ENCODE measurements around the gene MRPL20.
A peak's percentile ranks its signal among the peaks of the same experiment; 100 is the strongest.
"Not testable (repeated sequence)": the region's sequence is repeated elsewhere in the genome, so short reads cannot be mapped to it uniquely, and the experiment has no call there.

The MRPL20 gene

DNA sequence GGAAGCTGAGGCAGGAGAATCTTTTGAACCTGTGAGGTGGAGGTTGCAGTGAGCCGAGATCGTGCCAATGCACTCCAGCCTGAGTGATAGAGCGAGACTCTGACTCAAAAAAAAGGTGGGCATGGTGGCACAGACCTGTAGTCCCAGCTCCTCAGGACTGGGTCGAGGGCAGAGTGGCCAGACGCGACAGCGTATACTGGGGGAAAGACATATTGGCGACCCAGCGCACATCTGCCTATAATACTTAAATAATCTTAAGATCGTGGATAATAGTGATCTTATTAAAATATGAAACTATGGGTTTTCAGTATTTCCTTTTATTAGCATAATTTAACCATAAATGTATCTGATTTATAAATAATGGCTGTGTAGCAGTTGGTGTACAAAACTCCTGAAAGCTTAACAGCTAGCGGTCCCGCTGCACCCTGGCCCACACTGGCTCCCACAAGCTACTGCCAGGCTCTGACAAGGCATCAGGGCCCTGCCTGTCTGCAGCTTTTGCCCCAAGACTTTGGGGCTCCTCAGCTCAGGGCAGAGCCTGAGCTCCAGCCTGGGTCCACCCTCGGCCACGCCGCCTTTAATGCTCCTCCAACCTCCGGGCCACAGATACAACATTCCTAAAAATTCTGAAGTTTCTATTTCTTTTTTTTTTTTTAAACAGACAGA lies 29.4 kb downstream of the MRPL20 start:
- H3K9ac ChIP-seq (ENCODE audit: low read depth, low read length), result no peak overlapping the region
- H3K36me3 ChIP-seq (ENCODE audit: insufficient read depth, low read length), result no peaks in the 10 kb centered on the region
- no peaks in the 10 kb centered on the region for H3K4me1 ChIP-seq (ENCODE audit: insufficient read depth, low read length)
- no peaks in the 10 kb centered on the region for H3K9me3 ChIP-seq (ENCODE audit: control insufficient read depth, insufficient read depth, low read length)

DNA sequence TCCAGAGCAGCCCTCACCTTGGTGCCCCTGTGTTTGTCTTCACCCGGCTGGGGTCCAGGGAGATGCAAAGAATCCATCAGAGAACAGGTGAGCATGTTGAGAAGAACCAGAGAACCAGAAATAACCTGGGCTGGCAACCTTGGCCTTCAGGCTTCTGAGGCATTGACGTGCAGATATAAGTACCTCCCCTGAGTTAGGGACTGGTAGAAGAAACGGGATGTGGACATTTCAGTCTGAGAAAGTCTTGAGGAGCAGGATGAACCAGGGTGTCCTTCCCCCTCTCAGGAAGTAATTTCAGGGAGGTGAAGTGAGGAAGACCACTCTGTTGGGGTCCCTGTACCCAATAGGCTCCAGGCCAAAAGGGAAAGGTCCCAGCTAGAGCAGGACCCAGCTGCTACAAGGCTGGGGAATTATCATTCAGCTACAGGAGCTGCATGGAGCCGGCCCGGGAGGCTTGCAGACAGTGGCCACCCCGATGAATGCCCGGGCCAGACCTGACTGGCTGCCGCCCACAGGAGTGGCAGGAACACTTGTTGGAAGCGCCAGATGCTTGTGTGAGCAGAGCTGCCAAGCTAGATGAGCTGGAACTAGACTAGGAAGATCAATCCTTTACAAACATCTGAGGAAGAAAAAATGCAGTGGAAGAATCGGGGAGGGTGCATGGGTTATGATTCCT lies 30.4 kb downstream of the MRPL20 start:
- no peaks in the 10 kb centered on the region for H3K4me1 ChIP-seq (ENCODE audit: insufficient read depth, low read length)
- no peaks in the 10 kb centered on the region for H3K9me3 ChIP-seq (ENCODE audit: control insufficient read depth, insufficient read depth, low read length)
- no peaks in the 10 kb centered on the region for H3K36me3 ChIP-seq (ENCODE audit: insufficient read depth, low read length)
- no peak overlapping the region for H3K9ac ChIP-seq (ENCODE audit: low read depth, low read length)

GRCh38 chr1:1374929-1375662 lies 32.0 kb downstream of the MRPL20 start, which contains the start of gene AURKAIP1:
TSS of gene AURKAIP1 (minus strand) at chr1:1375207. CDS start at chr1:1374756, 451 bp downstream.
- H3K4me1 ChIP-seq (ENCODE audit: insufficient read depth, low read length), result no peaks in the 10 kb centered on the region
- no peaks in the 10 kb centered on the region for H3K36me3 ChIP-seq (ENCODE audit: insufficient read depth, low read length)
- no peaks in the 10 kb centered on the region for H3K9me3 ChIP-seq (ENCODE audit: control insufficient read depth, insufficient read depth, low read length)
- H3K9ac ChIP-seq (ENCODE audit: low read depth, low read length), result peak within 1 kb of the TSS; percentile 93

GRCh38 chr1:1374589-1374928 lies 32.5 kb downstream of the MRPL20 start:
- H3K9me3 ChIP-seq (ENCODE audit: control insufficient read depth, insufficient read depth, low read length), result no peaks in the 10 kb centered on the region
- peak overlapping the region; percentile 93 for H3K9ac ChIP-seq (ENCODE audit: low read depth, low read length)
- no peaks in the 10 kb centered on the region for H3K36me3 ChIP-seq (ENCODE audit: insufficient read depth, low read length)
- no peaks in the 10 kb centered on the region for H3K4me1 ChIP-seq (ENCODE audit: insufficient read depth, low read length)

- H3K4me1 ChIP-seq (ENCODE audit: insufficient read depth, low read length), result no peaks in the 10 kb centered on the region
- H3K9ac ChIP-seq (ENCODE audit: low read depth, low read length), result peak overlapping the region; percentile 93
- H3K36me3 ChIP-seq (ENCODE audit: insufficient read depth, low read length), result no peaks in the 10 kb centered on the region
- H3K9me3 ChIP-seq (ENCODE audit: control insufficient read depth, insufficient read depth, low read length), result no peaks in the 10 kb centered on the region
Observed at GRCh38 chr1:1373815-1374588, 33.1 kb downstream of the MRPL20 start.

DNA sequence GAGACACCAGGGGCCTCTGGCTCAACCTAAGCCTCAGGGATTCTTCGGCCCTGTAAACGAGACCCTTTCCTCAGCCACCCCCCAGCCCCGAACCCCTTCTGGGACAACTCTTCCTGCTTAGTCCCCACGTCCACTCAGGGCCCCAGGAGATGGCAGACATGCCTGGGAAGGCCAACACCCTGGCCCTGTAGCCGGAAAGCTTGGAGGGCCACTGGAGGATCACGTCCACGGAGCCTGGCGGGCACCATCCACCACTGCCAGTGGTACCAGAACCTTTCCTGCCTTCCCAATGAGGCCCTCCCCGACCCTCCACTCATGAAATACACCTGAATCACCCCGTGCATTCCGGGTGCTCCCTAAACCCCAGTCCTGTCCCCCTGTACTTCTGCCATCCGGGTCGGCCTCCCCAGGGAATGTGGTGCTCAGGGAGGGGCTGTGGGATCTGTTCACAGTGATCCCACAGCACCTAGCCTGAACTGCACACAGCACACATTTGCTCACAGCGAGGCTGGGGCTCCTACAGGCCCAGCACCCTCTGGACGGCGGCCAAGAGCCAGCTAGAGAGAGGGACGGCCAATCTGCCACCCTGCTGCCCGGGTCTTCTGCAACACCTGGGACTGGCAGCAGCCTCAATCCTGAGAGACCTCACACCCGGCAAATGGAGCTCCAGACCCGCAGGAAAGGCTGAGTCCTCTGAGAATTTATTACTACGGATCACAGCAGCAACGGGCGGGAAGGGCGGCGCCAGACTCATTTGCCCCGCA lies 33.9 kb downstream of the MRPL20 start:
- H3K9me3 ChIP-seq (ENCODE audit: control insufficient read depth, insufficient read depth, low read length), result no peaks in the 10 kb centered on the region
- no peaks in the 10 kb centered on the region for H3K36me3 ChIP-seq (ENCODE audit: insufficient read depth, low read length)
- H3K4me1 ChIP-seq (ENCODE audit: insufficient read depth, low read length), result no peaks in the 10 kb centered on the region
- no peak overlapping the region for H3K9ac ChIP-seq (ENCODE audit: low read depth, low read length)

- Histone ChIP-seq H3K9ac (ENCODE audit: low read depth, low read length) (no peak overlapping the region), H3K4me1 (ENCODE audit: insufficient read depth, low read length) (no peaks in the 10 kb centered on the region), H3K9me3 (ENCODE audit: control insufficient read depth, insufficient read depth, low read length) (no peaks in the 10 kb centered on the region; the same call in 1 of the 2 replicates), H3K36me3 (ENCODE audit: insufficient read depth, low read length) (no peaks in the 10 kb centered on the region)
Observed at GRCh38 chr1:1371746-1372711, 35.1 kb downstream of the MRPL20 start.

DNA sequence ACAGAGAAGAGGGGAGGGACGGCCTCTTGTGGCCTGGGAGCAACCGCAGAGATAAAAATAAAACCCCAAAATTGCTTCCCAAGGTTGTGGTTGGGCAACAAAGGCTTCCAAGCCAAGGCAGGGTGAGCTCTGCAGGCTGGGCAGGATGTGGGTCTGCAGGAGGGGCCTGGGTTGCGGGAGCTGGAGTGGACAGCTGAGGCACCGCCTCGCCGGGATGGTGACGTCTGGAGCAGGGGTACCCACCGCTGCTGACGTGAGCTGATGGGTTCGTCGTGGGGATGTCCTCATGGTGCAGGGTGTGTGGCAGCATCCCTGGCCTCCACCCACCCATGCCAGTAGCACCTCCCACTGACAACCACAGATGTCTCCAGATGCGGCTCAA lies 35.7 kb downstream of the MRPL20 start:
- Histone ChIP-seq H3K9me3 (ENCODE audit: control insufficient read depth, insufficient read depth, low read length) (no peaks in the 10 kb centered on the region; the same call in none of the 2 replicates), H3K4me1 (ENCODE audit: insufficient read depth, low read length) (no peaks in the 10 kb centered on the region), H3K36me3 (ENCODE audit: insufficient read depth, low read length) (no peaks in the 10 kb centered on the region), H3K9ac (ENCODE audit: low read depth, low read length) (no peak overlapping the region)

DNA sequence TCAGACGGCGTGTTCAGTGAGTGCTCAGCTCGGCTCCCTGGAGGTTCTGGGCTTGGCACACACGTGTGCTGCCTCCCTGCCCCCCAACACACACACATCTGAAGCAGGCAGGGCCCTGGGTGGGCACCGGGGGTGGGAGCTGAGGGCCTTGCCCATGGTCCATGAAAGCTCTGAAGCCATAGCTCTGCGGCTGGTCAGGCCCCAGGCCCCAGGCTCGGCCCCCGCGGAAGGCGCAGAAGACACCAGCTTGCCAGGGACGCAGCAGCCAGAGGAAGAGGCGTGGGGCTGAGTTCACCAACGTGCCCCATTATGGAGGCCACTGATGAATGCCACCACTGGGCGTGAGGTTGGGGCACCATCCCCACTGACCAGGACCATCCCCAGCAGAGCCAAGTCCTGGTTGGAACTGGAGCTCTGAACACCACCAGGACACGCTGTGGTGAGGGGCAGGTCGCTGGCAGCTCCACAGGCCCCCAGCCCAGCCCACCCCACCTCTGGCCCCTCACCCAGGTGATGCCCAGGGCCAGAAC lies 36.3 kb downstream of the MRPL20 start:
- H3K9me3 ChIP-seq (ENCODE audit: control insufficient read depth, insufficient read depth, low read length), result no peaks in the 10 kb centered on the region; the same call in none of the 2 replicates
- no peaks in the 10 kb centered on the region for H3K36me3 ChIP-seq (ENCODE audit: insufficient read depth, low read length)
- no peak overlapping the region for H3K9ac ChIP-seq (ENCODE audit: low read depth, low read length)
- H3K4me1 ChIP-seq (ENCODE audit: insufficient read depth, low read length), result no peaks in the 10 kb centered on the region

DNA sequence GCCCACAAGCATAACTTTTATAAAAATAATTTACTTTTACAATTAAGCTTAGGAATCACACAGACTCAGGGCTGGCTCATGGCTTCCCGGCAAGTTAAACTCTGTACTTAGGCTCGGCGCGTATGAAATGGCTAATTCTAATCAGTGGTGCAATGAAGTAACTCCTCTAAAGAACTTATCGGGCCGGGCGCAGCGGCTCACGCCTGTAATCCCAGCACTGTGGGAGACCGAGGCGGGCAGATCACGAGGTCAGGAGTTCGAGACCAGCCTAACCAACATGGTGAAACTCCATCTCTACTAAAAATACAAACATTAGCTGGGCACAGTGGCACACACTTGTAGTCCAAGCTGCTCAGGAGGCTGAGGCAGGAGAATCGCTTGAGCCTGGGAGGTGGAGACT lies 37.0 kb downstream of the MRPL20 start:
- H3K9ac ChIP-seq (ENCODE audit: low read depth, low read length); H3K36me3 ChIP-seq (ENCODE audit: insufficient read depth, low read length); H3K9me3 ChIP-seq (ENCODE audit: control insufficient read depth, insufficient read depth, low read length); H3K4me1 ChIP-seq (ENCODE audit: insufficient read depth, low read length): not testable (repeated sequence)

GRCh38 chr1:1367315-1367714 lies 39.8 kb downstream of the MRPL20 start:
- H3K9ac ChIP-seq (ENCODE audit: low read depth, low read length), result no peak overlapping the region
- no peaks in the 10 kb centered on the region for H3K4me1 ChIP-seq (ENCODE audit: insufficient read depth, low read length)
- no peaks in the 10 kb centered on the region for H3K36me3 ChIP-seq (ENCODE audit: insufficient read depth, low read length)
- no peaks in the 10 kb centered on the region; the same call in none of the 2 replicates for H3K9me3 ChIP-seq (ENCODE audit: control insufficient read depth, insufficient read depth, low read length)

- Histone ChIP-seq H3K36me3 (ENCODE audit: insufficient read depth, low read length) (no peaks in the 10 kb centered on the region), H3K9me3 (ENCODE audit: control insufficient read depth, insufficient read depth, low read length) (no peaks in the 10 kb centered on the region; the same call in none of the 2 replicates), H3K9ac (ENCODE audit: low read depth, low read length) (no peak overlapping the region), H3K4me1 (ENCODE audit: insufficient read depth, low read length) (no peaks in the 10 kb centered on the region; the same call in 1 of the 2 replicates)
Observed at GRCh38 chr1:1366699-1367066, 40.4 kb downstream of the MRPL20 start.
